Stimulated activated CD8-positive, alpha-beta memory T cell treated with anti-CD3 and anti-CD28 coated beads, Interleukin-2, amount 100 ng/mL, for 48 hours (primary cell): ENCODE measurements around the gene PIF1.
"Not testable (repeated sequence)": the region's sequence is repeated elsewhere in the genome, so short reads cannot be mapped to it uniquely, and the experiment has no call there.

Experiments
- DNase-seq, 2 donors: peaks; one replicate each; pipeline ENCODE4 v3.0.0-alpha.2; 2020; ENCODE audit warnings: low read depth in 2 of 2

Gene PIF1

DNA sequence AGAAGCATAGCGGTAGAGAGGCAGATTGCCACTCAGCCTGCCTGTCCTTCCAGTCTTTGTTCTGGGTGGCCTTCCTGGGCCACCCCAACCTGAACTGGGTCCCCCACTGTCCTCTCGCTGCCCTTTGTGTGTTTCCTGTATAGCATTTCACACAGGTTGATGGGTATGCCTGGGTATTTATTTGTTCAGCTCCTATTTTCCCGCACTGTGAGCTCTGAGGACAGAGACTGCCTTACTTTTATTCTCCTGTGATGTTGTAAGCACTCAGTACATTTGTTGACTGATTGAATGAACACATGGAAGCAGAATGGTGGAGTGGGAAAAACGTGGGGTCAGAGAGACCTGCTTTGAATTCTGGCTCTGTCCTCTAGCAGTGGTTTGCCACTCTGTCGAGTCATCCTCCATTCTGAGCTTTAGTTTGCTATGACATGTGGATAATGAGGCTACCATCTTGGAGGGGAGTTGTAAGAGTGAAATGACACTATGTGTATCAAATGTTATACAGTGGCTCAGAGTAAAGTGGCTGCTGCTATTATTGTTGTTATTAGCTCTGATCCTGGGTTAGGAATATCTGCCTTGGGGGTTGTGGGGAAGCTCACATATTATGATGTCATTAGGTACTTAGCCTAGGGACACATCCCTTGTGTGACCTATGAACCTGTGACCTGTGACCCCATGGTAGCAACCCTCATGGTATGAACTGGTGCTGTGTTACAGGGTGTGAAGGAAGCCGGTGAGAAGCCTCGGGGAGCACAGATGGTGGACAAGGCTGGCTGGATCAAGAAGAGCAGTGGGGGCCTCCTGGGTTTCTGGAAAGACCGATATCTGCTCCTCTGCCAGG is 22.6 kb upstream of the PIF1 start:
- DNase-seq, result no peak

DNA sequence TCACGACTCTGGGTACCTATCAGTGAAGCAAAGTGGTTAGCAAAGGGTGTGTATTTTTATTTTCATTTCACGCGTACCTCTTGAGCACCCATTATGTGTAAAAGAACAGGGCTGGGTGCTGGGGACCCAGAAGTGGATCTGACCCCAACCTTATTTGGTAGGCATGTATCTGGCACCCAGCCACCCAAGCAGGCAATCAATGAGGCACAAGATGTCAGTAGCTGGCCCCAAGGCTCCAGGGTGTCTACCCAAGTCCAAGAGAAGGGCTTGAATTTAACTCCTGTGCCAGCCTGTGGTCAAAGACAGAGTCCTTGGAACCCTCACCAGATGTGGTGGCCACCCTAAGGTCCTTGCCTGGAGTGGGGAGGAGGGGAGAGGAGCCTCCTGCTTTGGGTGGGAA is 22.0 kb upstream of the PIF1 start:
- no peak for DNase-seq

DNA sequence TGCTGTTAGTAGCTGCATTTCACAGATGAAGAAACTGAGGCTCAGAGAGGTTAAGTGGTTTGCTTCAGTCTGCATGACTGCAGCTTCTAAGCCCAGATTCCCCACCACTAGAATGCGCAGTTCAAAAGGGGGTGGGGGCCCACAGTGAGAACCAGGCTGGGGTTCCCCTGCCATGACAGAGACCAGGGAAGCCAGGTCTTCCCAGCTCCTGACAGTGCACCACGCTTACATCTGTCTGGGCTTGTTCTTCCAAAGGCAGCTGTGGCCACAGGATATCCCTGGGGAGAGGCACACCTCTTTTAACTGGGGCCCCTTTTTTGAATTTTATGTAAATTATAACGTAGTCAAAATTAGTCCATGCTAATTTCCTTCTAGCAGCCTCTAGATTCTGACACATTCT is 21.6 kb upstream of the PIF1 start:
- no peak for DNase-seq

DNA sequence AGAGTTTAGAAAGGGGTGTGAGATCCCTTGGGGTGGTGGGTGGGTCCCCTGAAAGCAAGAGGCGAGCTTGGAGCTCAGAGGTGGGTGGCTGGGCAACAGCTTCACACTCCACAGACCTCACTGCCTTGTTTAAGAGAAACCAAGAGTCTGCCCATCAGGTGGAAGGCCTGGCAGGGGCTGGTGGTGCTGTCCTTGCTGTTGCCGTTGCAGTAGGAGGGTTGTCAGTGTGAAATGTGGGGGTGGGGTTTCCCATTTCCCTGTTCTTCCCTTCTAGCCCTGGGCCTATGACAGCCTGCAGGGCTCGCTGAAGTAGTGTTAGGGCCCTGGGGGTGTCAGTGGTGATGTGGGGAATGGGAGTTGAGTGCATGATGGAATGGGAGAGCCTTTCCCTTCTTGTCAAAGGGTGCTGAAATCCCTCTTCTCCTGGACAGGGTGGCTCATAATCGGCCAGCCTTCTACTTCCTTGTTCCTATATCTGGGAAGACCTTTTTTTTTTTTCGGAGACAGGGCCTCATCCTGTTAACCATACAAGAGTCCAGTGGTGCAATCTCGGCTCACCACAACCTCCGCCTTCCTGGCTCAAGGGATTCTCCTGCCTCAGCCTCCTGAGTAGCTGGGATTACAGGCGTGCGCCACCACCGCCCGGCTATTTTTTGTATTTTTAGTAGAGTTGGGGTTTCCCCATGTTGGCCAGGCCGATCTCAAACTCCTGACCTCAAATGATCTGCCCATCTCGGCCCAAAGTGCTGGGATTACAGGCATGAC is 20.6 kb upstream of the PIF1 start:
- no peak for DNase-seq

DNA sequence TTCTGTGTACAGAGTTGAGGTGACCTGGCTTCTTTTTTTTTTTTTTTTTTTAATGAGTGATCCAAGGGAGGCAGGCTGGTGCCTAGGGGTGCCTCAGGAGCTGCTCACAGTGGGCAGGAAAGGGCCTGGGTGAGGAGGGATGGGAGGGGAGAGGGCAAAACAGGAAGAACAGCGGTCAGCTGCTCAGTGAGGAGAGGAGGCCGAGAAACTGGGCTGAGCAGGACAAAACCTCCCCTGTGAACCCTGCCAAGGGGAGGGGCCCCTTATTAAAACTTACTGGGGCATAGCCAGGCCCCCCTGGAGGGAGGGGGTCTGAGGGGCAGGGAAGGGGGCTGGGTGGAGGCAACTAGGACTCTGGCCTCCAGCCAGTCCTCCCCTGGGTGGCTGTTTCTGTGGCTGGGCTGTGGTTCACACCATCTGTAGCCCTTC is 19.8 kb upstream of the PIF1 start:
- DNase-seq, result no peak

DNA sequence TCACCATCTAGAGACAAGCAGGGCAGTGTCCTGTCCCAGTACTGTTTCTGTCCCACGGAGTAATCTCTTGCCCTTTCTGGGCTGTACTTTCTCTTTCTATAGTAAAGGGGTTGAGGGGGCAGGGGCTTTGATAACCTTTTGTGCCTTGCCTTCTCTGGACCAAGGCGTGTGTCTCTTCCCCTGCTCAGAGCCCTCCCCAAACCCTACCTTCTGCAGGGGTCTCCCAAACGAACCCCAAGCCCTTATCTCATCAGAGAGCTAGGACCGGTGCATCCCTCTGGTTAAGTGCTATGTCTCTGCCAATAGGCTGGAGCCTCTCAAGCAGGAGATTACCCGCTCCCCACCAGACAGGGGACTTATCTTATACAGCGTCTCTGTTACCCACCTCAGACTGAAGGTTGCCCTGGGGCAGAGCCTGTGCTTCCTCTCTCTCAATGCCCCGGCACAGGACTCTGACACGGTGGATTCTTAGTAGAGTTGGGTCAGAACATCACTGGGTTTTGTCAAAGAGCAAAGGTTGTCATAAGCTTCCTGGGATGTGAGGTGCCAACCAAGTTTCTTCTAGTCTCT is 19.2 kb upstream of the PIF1 start:
- DNase-seq, result no peak

DNA sequence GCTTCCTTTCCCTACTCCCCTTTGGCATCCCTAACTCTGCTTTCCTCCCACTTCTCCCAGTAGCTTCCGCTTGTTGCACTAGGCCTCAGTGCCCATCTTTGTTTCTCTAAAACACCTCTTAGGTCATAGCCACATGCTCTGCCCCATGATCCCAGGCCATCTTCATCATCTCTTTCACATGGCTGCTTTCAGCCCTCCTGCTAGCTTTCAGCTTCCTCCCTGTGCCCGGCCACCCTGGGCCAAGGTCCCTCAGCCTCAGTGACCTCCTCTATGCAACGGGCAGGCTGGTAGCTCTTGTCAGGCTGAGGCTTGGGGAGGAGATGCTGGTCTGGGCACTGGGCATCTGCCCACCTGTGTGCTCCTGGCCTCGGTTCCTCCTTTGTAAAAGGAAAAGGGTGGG is 18.5 kb upstream of the PIF1 start:
- no peak for DNase-seq

DNA sequence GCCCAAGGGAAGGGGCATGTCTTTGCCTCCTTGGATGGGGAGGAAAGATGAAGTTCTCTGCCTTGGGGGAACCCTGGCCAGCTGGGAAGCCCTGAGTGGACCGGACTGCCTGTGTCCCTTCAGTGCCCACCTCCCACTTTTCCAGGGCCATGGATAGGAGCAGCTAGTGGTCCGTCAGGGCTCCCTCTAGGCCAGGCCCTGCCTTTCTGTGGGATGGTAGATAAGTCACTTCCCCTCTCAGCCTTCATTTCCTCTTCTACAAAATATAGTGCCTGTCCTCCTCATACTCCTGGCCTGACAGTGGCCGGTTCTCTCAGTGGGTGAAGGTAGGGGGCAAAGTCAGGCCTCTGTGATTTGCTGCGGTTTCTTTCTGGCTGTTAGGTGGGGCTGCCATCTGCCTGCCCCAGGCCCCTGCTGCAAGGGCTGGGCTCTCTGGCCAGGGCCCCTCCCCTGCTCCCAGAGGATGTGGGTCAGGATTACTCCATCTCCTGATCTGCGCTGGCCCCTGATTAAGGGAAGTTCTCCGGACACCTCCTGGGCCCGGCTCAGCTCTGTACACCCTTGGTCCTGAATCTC is 17.6 kb upstream of the PIF1 start:
- DNase-seq, result no peak

DNA sequence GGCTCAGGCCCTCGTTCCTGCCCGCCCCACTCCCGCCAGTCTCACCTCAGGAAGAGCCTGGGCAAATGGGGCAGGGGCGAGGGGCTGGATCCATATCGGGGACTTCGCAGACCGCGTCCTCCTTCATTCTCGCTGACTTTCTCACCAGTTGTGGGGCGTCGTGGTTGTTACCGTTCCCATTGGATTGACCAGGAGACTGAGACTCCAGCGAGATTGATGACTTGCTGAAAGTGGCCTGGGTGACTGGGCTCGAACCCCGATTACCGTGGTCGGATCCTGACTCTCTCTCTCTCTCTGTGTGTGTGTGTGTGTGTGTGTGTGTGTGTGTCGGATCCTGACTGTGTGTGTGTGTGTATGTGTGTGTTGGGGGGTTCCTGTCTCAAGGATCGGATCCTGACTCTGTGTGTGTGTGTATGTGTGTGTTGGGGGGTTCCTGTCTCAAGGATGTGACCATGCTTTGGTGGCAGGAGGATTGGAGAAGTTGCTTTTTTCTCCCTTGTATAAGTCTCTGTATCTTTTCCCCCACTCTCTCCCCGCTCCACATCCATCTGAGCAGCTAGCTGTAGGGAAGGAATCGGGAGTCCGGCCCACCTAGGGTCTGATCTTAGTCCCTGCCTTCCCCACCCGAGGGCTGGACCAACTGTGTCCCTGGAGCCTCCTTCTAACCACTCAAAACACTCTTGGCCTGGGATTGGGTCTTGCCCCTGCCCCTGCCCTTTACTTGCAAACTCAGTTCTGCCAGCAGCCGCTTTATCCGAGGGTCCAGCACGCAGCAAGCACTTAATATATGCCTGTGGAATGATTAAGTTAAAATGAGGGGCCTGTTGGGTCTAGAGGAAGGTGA is 16.9 kb upstream of the PIF1 start:
- no peak for DNase-seq

DNA sequence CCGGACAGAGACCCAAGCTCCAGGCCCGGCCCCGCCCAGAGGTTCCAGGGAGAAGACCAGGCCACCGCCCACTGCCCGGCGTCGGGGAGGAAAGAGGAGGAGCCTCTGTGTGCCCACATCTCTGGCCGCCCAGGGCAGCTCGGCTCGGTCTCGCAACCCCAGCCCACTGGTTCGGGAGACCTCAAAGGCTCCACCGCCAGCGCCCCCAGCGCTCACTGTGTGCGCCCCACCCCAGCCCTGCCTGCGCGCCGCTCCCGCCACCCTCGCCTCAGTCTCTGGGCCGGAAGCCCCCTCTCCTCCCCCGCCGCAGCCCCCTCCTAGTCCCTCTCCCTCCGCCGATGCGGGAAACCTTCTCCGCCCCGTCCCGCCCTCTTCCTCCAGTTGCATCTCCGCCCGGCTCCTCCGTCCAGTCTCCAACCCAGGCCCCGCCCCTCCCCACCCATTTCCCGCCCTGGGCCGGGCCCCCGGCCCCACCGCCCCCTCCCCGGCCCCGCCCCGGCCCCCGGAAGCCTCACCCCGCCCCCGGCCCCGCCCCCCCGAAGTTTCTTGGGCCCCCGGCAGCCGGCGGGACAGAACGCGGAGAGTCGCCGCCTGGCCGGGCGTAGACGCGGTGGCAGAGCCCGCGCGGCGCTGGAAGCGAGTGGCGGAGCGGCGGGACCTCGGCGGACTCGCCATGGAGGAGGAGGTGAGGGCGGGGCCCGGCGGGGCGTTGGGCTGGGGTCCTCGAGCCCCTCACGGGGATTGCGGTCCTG is 16.1 kb upstream of the PIF1 start, which contains the start of gene PLEKHO2:
PLEKHO2 (plus strand) TSS at position 572 of the 752 bp plus-strand sequence; CDS start at position 674, 102 bp downstream.
- DNase-seq, result peak; percentile 81 to 88

DNA sequence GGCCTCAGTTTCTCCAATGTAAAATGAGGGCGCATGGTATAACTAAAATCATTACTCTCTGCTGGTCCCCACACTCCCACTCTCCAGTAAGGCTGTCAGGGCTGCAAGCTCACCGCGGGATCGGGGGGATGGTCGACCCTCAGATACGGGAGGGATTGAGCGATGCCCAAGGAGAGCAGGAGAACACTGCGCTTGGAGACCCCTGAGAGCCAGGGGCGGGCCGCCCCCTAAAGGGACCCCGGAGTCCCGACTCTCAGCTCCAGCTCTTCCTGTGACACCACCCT is 15.6 kb upstream of the PIF1 start:
- DNase-seq, result no peak

DNA sequence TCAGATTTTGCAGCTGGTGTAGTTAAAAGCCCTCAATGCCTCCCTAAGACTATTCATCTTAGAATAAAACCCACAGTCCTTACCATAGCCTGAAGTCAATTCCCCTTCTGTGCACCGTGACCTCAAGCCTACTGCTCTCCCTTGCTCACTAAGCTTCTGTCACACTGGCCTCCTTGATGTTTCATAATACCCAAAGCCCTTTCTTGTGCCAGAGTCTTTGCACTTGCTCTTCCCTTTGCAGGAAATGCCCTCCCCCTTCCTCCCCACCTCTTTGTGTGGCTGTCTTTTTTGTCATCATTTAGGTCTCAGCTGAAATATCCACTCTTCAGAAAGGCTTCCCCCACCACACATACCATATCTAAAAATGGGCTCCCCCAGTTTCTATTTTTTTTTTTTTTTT is 12.1 kb upstream of the PIF1 start:
- no peak for DNase-seq

DNA sequence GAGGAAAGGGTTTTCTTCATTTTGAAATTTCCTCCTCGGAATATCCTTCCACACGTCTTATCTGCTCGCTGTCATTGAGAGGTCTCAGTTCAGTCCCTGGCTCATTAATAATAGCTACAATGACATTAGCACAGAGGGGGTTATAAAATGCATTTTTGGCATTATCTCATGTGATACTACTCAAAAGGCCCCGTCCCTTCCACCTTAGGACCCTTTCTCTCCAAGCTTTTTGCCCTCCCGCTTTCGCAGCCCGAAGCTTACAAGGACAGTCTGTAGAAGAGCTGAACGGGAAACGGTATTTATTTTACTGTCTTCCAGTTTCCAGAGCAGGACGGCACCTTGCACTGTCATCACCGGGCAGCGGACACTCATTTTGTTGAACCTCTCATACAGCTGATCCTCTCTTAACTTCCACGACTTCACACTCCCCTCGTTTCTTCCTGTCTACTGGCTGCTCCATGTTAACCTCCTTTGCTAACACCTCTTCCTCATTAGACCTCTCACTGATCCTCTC is 10.6 kb upstream of the PIF1 start:
- DNase-seq, result no peak

DNA sequence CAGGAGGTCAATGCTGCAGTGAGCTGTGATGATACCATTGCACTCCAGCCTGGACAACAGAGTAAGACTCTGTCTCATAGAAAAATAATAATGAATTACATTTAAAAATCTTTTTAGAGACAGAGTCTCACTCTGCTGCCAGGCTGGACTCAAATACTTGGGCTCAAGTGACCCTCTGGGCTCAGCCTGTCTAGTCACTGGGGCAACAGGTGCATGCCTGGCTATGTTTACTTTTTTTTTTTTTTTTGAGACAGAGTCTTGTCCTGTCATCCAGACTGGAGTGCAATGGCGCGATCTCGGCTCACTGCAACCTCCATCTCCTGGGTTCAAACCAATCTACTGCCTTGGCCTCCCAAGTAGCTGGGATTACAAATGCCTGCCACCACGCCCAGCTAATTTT is 8.2 kb upstream of the PIF1 start:
- no peak for DNase-seq

DNA sequence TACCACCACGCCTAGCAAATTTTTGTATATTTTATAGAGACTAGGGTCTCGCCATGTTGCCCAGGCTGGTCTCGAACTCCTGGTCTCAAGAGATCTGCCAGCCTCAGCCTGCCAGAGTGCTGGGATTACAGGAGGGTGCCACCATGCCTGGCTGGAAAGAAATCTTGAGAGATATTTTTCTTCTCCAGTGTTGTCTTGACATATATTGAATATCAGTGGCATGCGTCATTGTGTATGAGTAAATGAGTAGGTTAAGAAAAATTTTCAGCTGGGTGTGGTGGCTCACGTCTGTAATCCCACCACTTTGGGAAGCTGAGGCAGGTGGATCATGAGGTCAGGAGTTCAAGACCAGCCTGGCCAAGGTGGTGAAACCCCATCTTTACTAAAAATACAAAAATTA is 3.5 kb upstream of the PIF1 start:
- no peak for DNase-seq

DNA sequence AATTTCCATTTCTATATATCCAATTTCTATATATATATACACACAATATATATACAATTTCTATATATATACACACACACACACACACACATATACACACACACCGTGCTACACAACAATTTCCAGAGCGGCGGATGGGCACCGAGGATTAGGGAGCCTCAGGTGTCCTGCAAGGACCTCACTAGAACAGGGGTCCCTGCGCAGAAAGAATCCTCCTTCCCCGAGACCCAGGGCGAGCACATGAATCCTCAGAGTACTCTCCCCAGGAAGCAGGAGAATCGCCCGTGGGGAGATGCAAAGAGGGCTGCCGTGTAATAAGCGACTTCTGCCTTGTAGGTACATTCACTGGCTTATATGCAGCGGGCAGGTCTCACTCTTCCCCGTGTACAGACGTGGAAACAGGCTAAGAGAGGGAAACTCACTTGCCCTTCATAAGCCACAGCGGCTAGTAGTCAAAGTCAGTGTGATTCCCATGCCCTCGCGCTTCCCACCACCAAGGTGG is 467 bp downstream of the PIF1 start:
- DNase-seq, result no peak

DNA sequence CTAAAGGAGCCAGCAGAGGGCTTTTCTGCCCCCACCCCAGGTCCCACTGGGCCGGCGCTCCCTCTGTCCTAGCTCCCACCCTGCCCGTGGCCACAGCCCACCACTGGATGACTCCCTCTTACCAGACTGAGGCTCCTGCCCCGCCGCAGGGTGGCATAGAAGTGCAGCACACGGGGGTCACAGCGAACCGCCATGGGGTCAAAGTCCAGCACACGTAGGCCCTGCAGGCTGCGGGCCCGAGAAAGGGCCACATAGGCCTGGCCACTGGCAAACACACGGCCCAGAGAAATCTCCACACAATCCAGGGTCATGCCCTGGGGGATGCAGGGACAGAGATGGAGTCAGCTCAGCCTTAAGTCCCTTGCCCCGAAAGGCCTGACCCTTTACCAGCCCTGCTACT is 9.0 kb downstream of the PIF1 start:
- DNase-seq, result no peak

DNA sequence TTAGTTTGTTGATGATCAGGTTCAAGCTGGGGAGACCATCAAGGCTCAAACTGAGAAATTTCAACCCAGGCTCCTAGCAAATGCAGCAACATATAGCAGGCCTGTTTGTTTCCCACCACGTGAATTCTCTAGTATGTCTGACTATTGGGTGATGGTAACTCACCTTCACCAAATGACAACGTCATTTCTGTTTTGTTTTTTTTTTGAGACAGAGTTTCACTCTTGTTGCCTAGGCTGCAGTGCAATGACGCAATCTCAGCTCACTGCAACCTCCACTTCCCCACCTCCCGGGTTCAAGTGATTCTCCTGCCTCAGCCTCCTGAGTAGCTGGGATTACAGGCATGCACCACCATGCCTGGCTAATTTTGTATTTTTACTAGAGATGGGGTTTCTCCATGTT is 10.5 kb downstream of the PIF1 start:
- not testable (repeated sequence) for DNase-seq

DNA sequence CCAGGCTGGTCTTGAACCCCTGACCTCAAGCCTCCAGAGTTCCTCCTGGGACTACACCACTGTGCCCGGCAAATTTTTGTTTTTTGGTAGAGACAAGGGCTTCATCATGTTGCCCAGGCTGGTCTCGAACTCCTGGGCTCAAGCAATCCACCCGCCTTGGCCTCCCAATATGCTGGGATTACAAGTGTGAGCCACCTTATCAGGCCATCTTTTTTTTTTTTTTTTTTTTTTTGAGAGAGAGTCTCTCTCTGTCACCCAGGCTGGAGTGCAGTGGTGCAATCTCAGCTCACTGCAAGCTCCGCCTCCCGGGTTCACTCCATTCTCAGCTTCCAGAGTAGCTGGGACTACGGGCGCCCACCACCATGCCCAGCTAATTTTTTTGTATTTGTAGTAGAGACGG is 11.2 kb downstream of the PIF1 start:
- DNase-seq, result not testable (repeated sequence)

DNA sequence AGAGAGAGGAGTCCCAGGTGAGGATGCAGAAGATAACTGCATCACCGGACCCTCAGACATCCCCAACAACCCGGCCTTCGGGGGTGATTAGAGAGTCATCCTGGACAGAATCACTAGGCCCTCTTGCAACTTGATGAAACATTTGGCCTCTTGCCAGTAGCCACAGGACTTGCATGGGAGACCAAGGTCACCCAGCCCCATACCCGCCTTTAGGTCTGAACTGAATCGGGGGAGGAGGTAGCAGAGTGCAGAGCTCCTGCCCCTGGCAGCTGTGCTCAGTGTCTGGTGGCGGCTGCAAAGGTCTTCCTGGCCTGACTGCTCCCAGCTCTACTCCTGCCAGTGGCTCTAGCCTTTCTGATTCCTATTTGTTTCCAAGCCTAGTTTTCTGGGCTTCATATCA is 12.4 kb downstream of the PIF1 start:
- DNase-seq, result no peak
